Bone marrow (tissue), 2 donors: ENCODE results near the gene CXCR5.
"Not testable (repeated sequence)": the region's sequence is repeated elsewhere in the genome, so short reads cannot be mapped to it uniquely, and the experiment has no call there.

Experiments
- DNase-seq, 2 donors: peaks; one replicate each; lab custom pipeline; 2025; lab: John Stamatoyannopoulos, UW

The CXCR5 gene, protein sequence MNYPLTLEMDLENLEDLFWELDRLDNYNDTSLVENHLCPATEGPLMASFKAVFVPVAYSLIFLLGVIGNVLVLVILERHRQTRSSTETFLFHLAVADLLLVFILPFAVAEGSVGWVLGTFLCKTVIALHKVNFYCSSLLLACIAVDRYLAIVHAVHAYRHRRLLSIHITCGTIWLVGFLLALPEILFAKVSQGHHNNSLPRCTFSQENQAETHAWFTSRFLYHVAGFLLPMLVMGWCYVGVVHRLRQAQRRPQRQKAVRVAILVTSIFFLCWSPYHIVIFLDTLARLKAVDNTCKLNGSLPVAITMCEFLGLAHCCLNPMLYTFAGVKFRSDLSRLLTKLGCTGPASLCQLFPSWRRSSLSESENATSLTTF

DNA sequence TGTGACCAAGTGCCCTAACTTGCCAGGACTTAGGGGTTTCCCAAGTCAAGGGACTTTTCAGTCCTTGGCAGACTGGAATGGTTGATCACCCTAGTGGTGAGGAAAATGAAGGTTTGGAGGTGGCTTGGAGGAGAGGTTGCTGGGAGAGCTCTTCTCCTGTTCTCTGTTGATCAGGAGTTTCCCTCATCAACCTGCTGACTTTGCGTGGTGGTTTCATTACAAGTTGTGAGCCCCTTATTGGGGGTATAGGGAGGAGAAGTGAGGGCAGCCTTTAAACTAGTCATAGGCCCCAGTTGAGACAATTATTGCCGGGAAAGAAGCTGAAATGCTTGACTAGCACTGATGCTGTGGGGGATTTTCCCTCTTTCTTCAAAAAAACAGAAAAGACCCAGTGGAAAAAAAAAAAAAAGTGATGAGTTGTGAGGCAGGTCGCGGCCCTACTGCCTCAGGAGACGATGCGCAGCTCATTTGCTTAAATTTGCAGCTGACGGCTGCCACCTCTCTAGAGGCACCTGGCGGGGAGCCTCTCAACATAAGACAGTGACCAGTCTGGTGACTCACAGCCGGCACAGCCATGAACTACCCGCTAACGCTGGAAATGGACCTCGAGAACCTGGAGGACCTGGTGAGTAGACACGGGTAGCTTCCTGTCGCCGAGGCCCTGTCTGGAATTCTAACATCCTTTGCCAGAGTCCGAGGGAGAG is at the start of gene CXCR5:
Gene CXCR5 (plus strand): TSS at position 525 of the 704 bp plus-strand sequence. CDS start 50 bp downstream, at position 575.
- DNase-seq: no peak

DNA sequence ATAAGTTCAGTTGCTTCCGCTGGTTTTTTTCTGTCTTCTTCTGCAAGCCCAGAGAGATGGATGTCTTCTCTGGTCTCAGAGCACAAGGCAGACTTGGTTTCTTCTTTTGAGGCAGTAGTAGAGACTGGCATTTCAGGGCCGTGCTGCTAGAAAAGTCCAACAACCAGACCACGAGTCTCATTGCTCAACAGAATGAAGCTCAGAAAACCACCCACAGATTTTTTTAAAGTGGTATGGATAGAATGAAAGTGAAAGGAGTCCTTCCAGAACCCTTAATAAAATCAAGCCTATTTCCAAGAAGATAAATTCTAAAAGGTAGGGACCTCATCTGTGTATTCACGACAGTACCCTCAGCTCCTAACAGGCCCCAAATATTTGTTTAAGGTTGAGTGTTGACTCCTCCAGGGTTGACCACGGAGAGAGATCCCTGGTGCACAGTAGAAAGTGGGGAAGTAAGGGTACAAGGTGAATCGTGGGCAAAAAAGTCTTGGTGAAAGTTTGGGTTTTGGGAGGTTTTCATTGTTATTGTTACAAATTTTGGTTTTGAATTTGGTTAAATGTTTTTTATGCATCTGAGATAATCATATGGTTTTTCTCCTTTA is 49.2 kb upstream of the CXCR5 start:
- DNase-seq: no peak

DNA sequence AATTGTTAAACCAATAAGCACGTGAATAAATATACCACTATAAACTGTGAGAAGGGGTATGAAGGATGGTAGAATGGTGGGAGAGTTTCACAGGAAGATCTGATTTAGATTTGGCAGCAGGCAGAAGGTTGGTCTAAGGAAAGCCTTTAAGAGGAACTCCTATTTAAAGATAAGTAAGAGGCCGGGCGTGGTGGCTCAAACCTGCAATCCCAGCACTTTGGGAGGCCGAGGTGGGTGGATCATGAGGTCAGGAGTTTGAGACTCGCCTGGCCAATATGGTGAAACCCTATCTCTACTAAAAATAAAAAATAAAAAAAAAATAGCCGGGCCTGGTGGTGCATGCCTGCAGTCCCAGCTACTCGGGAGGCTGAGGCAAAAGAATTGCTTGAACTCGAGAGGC is 45.8 kb upstream of the CXCR5 start:
- DNase-seq: no peak

DNA sequence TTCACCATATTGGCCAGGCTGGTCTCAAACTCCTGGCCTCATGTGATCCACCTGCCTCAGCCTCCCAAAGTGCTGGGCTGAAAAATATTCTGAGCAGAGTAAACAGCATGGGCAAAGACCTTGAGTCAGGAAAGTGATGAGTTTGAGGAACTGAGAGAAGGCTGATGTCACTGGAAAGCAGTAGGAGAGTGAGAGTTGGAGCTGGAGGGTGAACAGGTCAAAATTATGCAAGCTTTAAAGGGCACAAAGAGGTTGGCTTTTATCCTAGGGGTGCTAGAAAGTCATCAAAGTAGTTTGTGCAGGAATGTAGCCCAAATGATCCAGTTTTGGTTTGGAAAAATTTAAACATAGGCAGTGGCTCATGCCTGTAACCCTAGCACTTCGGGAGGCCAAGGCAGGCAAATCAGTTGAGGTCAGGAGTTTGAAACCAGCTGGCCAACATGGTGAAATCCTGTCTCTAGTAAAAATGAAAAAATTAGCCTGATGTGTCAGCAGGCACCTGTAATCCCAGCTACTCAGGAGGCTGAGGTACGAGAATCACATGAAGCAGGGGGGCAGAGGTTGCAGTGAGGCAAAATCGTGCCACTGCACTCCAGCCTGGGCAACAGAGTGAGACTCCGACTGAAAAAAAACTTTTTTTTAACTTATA is 44.7 kb upstream of the CXCR5 start:
- DNase-seq: no peak

DNA sequence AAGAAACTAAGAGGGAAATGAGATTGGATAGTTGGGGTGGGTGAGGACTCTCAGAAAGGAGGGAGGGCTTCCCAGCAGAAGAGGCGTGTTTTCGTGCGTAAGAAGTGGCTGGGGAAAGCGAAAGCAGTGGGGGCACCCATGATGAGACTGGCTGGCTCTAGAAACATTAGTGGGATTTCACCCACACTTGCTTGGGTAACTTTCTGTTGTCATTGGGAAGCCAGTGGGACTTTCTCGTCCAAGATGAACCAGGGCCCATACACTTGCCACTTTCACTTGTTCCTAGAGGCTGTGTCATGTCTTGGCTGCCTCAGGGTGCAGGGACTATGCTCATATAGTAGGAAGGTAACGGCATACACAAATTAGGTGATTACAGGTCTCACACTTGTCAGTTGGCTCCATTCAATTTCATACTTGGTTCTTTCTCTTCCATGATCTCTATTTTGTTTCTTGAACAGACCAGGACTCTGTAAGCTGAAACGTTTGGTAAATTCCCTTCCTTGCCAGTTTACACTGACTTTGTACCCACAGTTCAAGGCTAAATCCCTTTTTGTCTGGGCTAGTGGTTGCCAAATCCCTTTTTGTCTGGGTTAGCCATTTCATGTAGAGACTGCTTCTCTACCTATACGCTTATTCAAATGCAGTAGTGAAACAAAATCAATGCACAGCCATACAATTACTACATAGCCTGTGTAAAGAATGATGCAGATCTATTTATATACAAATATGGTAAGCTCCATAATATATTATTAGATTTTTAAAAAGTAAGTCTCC is 42.0 kb upstream of the CXCR5 start:
- DNase-seq: no peak

DNA sequence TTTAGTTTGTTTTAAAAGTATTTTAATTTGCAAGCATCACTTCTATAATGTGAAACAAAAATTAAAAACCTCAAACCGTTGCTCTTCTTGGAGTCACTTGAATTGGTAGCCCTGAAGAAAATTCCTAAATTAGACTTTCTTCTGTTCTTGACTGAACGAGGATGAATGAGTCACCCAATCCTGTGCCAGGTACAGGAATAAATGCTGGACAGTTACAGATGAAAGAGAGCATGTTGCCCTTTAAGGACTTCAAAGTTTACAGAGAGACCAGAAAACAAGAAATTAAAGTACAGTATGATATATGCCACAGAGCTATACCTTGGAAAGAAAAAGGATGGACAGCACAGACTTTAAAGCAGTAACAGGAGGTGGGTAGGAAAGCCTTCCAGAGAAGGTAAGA is 41.3 kb upstream of the CXCR5 start:
- DNase-seq: no peak

DNA sequence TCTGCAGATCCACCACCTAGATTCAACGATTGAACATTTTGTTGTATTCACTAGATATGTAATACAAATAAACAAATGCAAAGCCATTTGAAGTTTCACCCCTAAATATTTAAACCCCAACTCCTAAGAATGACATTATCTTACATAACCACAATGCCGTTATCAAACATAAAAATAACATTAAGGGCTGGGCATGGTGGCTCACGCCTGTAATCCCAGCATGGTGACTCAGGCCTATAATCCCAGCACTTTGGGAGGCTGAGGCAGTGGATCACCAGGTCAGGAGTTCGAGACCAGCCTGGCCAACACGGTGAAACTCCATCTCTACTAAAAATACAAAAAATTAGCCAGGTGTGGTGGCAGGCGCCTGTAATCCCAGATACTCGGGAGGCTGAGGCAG is 40.8 kb upstream of the CXCR5 start:
- DNase-seq: not testable (repeated sequence)

DNA sequence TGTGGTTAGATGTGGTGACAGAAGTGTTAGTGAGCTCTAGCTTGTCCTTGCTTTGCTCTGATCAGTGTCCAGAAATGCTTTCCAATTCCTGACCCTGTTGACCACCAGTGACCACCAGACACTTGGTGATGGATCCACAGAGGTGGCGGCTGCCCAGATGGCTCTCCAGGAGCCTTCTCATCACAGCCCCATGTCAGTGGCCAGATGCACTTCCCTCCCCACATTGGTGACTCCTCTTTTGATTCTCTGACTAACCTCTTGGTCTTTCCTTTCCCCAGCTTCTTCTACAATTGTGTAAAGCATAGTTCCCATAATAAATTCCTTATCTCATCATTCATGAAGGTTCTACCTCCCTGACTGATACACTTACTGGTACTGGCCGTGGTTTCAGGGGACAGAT is 40.1 kb upstream of the CXCR5 start:
- DNase-seq: no peak

DNA sequence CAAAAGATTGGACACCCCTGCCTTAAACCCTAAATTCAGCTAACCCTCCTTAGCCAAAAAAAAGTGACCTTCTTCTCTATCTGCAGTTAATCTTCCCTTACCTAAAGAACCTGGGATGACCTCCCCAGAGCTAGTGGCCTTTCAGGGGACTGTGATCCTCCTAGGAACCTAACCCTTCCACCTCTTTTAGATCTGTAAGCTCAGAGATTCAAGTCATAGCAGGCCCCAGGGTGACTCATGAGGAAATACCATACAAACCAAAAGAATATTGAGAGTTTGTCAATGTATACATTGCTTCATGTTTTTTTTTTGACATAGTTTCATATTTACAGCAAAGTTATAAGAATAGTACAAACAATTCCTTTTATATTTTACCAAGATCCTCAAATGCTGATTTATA is 38.3 kb upstream of the CXCR5 start:
- DNase-seq: no peak

DNA sequence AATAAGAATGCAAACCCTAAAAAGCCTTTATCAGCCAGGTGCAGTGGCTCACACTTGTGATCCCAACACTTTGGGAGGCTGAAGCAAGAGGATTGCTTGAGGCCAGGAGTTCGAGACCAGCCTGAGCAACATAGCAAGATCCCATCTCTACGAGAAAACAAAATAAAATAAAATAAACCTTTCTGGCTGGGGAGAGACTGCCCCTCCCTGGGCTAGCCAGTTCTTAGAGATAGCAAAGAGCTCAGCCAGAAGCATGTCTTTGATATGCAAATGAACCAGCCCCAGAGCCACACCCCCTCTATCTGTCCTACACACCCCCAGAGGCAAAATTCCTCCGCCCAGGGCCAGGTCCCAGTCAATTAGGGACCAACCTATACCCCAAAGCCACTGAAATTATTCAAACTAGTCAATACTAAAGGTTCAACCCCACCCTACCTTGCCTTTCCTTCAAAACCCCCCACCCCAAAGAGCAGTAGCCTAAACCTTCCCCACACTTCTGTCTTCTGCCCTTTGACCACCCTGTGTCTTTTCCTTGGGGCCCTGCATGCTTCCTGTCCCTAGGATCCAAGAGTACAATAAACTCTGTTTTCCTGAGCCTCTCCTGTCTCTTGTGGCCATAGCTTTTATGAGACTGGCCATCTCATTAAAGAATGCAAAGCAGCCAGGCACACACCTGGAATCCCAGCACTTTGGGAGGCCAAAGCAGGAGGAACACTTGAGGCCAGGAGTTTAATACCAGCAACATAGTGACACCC is 37.3 kb upstream of the CXCR5 start:
- no peak for DNase-seq

DNA sequence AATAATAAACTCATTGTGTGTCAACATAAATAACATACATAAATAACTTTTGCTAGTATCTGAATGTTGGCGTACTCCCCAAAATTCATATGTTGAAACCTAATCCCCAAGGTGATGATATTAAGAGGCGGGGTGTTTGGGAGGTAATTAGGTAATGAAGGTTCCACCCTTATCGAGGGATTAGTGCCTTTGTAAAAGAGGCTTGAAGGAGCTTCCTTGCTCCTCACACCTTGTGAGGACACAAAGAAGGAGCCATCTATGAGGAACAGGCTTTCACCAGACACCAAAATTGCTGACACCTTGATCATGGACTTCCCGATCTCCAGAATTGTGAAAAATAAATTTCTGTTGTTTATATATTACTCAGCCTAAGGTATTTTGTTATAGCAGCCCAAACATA is 33.9 kb upstream of the CXCR5 start:
- DNase-seq: no peak

DNA sequence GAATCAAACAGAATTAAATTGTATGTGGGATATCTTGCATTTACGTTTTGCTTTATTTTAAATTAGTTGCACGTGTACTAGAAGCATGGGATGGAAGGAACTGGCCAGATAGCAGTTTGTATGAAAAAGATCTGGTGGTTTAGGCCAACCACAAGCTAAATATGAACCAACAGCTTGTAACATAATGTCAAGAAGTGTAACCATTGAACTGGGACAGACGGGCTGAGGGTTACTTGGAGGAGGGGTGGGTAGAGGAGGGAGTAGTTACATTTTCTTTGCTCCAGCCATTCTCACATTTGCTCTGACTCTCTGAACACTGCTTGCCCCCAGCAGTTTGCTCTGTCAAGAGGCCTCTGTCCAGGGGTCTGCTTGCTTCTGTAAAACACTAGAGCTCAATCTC is 31.7 kb upstream of the CXCR5 start:
- no peak for DNase-seq

DNA sequence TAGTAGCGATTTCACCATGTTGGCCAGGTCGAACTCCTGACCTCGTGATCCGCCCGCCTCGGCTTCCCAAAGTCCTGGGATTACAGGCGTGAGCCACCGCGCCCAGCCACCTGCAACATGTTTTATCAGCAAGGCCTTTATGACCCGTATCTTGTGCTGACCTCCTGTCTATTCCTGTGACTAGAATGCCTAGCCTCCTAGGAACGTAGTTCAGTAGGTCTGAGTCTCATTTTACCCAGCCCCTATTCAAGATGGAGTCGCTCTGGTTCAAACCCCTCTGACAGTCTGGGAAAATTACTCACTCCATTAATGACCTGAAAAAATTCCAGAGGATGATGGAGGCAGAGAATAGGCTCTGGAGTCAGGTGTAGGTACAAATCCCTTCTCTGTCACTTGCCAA is 30.0 kb upstream of the CXCR5 start:
- no peak for DNase-seq

DNA sequence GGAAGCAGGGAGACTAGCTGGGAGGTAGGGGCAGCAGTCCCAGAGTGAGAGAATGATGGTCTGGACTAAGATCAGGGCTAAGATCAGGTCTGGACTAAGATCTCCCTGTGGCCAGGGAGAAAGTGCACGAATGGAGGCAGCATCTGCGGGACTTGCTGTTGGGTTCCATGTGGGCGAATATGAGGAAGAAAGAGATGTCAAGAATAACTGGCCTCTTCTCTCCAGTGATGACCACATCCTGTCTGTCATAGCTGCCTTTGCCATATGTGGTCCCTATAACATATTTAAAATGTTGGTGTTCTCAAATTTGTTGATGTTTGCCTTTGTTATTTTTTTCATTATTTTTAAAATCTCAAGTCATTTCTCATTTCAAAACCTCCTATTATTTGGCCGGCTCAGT is 27.4 kb upstream of the CXCR5 start:
- no peak for DNase-seq

DNA sequence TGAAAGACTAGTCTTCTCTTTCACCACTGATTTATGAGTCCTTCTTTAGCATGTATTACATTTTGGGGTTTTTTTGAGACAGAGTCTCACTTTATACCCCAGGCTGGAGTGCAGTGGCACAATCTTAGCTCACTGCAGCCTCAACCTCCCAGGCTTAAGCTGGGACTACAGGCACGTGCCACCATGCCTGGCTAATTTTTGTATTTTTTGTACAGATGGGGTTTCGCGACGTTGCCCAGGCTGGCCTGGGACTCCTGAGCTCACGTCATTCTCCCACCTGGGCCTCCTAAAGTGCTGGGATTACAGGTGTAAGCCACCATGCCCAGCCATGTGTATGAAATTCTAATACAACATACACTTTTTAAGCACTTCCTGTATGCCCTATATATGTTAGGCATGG is 26.3 kb upstream of the CXCR5 start:
- no peak for DNase-seq

DNA sequence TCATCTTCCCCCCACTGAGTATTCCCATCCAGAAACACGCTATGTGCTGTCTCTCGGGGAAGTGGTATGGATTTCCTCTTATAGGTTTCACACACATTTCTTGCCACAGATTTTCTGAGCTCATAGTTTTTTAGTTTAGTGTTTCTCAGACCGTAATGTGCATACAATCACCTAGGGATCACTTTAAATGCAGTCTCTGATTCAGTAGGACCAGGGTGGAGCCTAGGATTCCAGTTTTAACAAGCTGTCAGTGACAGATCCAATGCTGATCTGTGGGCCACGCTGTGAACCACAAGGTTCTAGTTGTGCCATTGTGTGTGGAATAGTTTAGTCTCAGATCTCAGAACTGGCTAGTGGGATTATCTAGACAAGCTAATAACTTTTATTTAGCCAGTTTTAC is 23.7 kb upstream of the CXCR5 start:
- no peak for DNase-seq

DNA sequence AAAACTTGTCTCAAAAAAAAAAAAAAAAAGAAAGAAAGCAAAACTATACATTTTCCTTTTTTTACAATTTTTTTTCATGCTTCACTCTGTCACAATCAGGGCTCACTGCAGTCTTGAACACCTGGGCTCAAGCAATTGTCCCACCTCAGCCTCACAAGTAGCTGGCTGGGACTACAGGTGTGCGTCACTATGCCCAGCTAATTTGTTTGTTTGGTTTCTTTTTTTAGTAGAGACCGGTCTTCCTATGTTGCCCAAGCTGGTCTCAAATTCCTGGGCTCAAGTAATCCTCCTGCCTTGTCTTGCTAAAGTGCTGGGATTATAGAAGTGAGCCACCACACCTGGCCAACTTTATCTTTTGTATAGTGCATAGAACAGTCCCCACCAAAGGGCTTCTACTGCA is 15.0 kb upstream of the CXCR5 start:
- no peak for DNase-seq

DNA sequence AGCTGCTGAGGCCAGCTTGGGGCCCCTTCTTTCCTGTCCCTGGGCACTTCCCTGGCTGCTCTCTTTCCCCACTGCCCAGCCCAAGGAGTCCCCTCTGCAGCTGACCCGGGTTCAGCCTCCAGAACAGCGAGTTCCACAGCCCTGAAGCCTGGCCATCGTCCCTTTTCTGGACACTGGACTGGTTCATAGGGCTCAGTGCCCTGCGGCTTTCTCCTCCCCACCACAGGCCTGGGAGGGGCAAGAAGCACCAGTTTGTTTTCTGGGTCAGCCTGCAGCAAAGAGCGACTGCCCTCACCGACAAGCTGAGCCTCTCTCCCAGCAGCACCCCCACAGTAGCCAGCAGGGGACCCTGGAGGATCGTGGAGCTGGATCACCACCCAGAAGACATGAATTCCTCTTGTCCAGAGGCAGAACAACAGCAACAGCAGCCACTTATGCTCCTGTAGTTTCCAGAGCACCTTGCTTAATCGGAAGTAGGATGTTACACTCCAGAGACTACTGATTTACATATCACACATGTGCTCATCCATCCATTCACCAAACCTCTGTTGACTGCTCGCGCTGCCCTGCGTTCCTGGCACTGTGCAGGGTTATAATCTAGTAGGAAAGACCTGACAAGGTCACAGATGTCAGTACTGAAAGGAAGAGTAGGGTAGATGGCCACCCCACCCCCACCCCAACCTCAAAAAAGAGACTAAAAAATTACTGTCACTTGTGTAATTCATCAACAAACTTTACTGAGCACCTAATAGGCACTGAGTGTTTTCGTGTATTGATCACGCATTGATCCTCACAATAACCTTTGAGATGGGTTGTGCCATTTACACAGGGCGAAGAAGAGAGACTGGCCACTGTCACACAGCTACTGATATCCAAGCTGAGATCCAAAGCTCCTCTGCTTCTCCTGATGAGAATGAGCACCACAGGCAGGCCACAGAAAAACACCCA is 13.0 kb upstream of the CXCR5 start:
- DNase-seq: no peak

DNA sequence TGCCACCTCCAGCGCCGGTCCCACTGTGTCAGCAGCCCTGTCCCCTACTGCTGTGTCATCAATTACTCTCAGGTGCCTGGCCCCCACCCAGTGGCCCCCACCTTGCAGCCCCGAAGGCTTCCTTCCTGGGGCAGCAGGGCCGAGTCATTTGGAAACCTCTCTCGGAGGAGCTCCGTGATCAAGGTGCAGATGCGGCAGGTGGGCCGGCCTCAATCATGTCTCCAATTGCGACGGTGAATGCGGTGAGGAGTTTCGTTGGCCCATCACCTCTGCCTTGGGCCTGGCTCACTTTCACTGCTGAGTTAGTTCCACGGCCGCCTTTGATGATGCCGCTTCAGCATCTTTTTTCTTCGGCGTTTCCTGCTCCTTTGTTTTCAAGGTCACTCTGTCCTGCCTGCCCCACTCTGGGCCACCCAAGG is 11.3 kb upstream of the CXCR5 start:
- no peak for DNase-seq

DNA sequence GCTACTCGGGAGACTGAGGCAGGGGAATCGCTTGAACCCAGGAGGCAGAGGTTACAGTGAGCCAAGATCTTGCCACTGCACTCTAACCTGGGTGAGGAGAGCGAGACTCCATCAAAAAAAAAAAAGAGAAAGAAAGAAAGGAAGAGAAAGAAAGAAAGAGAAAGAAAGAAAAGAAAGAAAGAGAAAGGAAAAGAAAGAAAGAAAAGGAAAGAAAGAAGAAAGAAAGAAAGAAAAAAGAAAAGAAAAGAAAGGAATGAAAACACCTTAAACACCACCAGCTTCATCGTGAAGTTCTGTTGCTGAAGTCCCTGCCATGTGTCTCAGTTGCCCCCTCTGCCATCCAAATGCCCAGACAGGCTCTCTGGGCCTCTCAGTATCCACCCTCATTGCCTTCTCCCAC is 9.9 kb upstream of the CXCR5 start:
- no peak for DNase-seq
